Mesendoderm (in vitro differentiated cells): ENCODE results near the gene EIF5AL1.
"Not testable (repeated sequence)": the region's sequence is repeated elsewhere in the genome, so short reads cannot be mapped to it uniquely, and the experiment has no call there.

Source experiments
- DNase-seq: peaks from one replicate; pipeline ENCODE4 v3.0.0; 2013
- H2AK5ac ChIP-seq: 2 replicates; pipeline ENCODE4 v1.6.1; 2013; ENCODE audit warnings: low read length, inconsistent platforms
- H2BK120ac ChIP-seq: 2 replicates; pipeline ENCODE4 v1.6.1; 2013; ENCODE audit warnings: low read depth, mild to moderate bottlenecking, low read length, moderate library complexity, mixed read lengths
- H2BK15ac ChIP-seq: replicated peaks from 2 replicates; pipeline ENCODE4 v1.6.1; 2013; ENCODE audit warnings: low read depth, mild to moderate bottlenecking, moderate library complexity
- H2BK5ac ChIP-seq: 2 replicates; pipeline ENCODE4 v1.6.1; 2013; ENCODE audit warnings: low read length, inconsistent platforms
- H3K18ac ChIP-seq: 2 replicates; pipeline ENCODE4 v1.6.1; 2013; ENCODE audit warnings: mild to moderate bottlenecking, low read length, mixed read lengths
- H3K23ac ChIP-seq: one replicate; pipeline ENCODE4 v1.6.1; 2013; ENCODE audit warnings: low read length
- H3K27ac ChIP-seq: 2 replicates; pipeline ENCODE4 v1.5.1; 2013; ENCODE audit warnings: low read depth, mild to moderate bottlenecking, inconsistent platforms, low read length, moderate library complexity
- H3K27me3 ChIP-seq: 2 replicates; pipeline ENCODE4 v1.6.1; 2013; ENCODE audit warnings: low read length, control low read depth, mild to moderate bottlenecking, inconsistent platforms; ENCODE audit not compliant: insufficient read depth, poor library complexity
- H3K36me3 ChIP-seq: 2 replicates; pipeline ENCODE4 v1.6.1; 2013; ENCODE audit warnings: low read length, inconsistent platforms; ENCODE audit not compliant: control insufficient read depth, insufficient read depth
- H3K4ac ChIP-seq: one replicate; pipeline ENCODE4 v1.6.1; 2013; ENCODE audit warnings: low read depth, mild to moderate bottlenecking, low read length, moderate library complexity
- H3K4me1 ChIP-seq: 2 replicates; pipeline ENCODE4 v1.6.1; 2013; ENCODE audit warnings: low read depth, low read length, inconsistent platforms; ENCODE audit not compliant: control insufficient read depth
- H3K4me2 ChIP-seq: 2 replicates; pipeline ENCODE4 v1.6.1; 2013; ENCODE audit warnings: low read length
- H3K4me3 ChIP-seq: 2 replicates; pipeline ENCODE4 v1.5.1; 2013; ENCODE audit warnings: mild to moderate bottlenecking, low read length
- H3K56ac ChIP-seq: one replicate; pipeline ENCODE4 v1.6.1; 2013; ENCODE audit warnings: low read length
- H3K79me1 ChIP-seq: 2 replicates; pipeline ENCODE4 v1.6.1; 2013; ENCODE audit warnings: low read length, inconsistent platforms
- H3K79me2 ChIP-seq: 2 replicates; pipeline ENCODE4 v1.6.1; 2013; ENCODE audit warnings: mild to moderate bottlenecking, low read length; ENCODE audit not compliant: control insufficient read depth, insufficient read depth
- H3K9ac ChIP-seq: 2 replicates; pipeline ENCODE4 v1.6.1; 2013; ENCODE audit warnings: low read length, inconsistent platforms
- H4K5ac ChIP-seq: one replicate; pipeline ENCODE4 v1.6.1; 2013; ENCODE audit warnings: low read length
- H4K8ac ChIP-seq: one replicate; pipeline ENCODE4 v1.6.1; 2013; ENCODE audit warnings: low read depth, mild to moderate bottlenecking, control low read depth, low read length, moderate library complexity
- WGBS: extraction: QIAGEN DNeasy Blood & Tissue Kit; methylation state at CpG from one replicate; pipeline ENCODE4 v1.1.7; 2013; ENCODE audit warnings: low lambda C conversion rate, missing lambda C conversion rate; ENCODE audit not compliant: insufficient coverage; ENCODE audit errors: extremely low coverage; 5-methylcytosine and 5-hydroxymethylcytosine counted together

Gene EIF5AL1

GRCh38 chr10:79503787-79504186 lies 8.5 kb upstream of the EIF5AL1 start:
- H3K79me1 ChIP-seq, H3K4me2 ChIP-seq: not testable (repeated sequence)
- no CpG with 5 or more reads among the region's 4 CpGs for WGBS

DNA sequence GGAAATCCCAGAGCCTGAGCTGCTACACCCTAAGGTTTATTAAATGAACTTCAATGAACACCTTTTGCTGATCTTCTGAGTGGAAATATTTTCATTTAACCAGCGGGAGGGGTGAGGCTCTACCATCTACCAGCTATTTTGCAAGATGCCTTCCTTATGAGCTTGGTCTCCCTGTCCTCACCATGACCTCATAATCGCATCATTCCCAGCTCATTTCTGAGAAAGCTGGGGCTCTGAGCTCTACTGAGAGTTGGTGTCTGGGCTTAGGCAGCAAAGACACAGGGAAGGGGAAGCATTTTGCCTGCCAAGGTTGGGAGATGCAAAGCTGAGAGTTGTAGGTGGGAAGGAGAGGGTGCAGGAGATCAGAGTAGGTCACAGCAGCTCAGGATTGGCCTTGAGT lies 7.8 kb upstream of the EIF5AL1 start:
- H3K36me3 ChIP-seq, H2BK120ac ChIP-seq, H3K4me1 ChIP-seq, DNase-seq, H3K4me3 ChIP-seq, H4K5ac ChIP-seq, H3K79me1 ChIP-seq, H3K9ac ChIP-seq, H3K27me3 ChIP-seq, H2AK5ac ChIP-seq, H3K18ac ChIP-seq, H2BK5ac ChIP-seq, H3K56ac ChIP-seq, H3K23ac ChIP-seq, H3K4me2 ChIP-seq, H2BK15ac ChIP-seq, H4K8ac ChIP-seq, H3K27ac ChIP-seq, H3K4ac ChIP-seq, H3K79me2 ChIP-seq: not testable (repeated sequence)
- WGBS = no CpG with 5 or more reads among the region's 2 CpGs

More at GRCh38 chr10:79503787-79504186, 8.5 kb upstream of the EIF5AL1 start:
- not testable (repeated sequence) for H3K23ac ChIP-seq, H3K36me3 ChIP-seq, H3K27me3 ChIP-seq, H2BK5ac ChIP-seq, DNase-seq, H3K4ac ChIP-seq, H3K9ac ChIP-seq, H3K4me3 ChIP-seq, H4K5ac ChIP-seq, H4K8ac ChIP-seq, H2AK5ac ChIP-seq, H3K56ac ChIP-seq, H3K18ac ChIP-seq, H3K27ac ChIP-seq, H2BK15ac ChIP-seq, H2BK120ac ChIP-seq, H3K79me2 ChIP-seq, H3K4me1 ChIP-seq

DNA sequence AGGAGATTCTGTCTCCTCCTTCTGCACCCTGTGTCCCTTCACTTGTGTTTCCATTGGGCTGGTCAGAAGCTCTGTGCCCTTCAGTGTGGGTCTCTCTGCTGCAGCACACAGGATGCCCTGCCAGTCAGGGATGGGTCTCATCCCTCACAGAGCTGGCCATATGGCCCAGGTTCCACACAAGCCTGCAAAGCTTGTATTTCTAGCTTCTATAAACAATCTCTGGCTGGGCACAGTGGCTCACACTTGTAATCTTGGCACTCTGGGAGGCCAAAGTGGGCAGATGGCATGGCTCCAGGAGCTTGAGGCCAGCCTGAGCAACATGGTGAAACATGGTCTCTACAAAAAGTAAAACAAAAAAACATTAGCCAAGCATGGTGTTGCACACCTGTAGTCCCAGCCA lies 7.0 kb upstream of the EIF5AL1 start:
- not testable (repeated sequence) for H2AK5ac ChIP-seq, DNase-seq, H3K56ac ChIP-seq, H4K8ac ChIP-seq, H3K18ac ChIP-seq, H3K9ac ChIP-seq, H3K23ac ChIP-seq, H3K4me1 ChIP-seq, H3K4ac ChIP-seq, H3K4me2 ChIP-seq, H3K36me3 ChIP-seq, H2BK5ac ChIP-seq, H2BK15ac ChIP-seq, H3K4me3 ChIP-seq, H3K79me2 ChIP-seq, H3K79me1 ChIP-seq, H2BK120ac ChIP-seq, H3K27me3 ChIP-seq, H3K27ac ChIP-seq, H4K5ac ChIP-seq

GRCh38 chr10:79505829-79506228 lies 6.5 kb upstream of the EIF5AL1 start:
- Histone ChIP-seq H3K36me3 (no peaks in the 10 kb centered on the region), H2AK5ac (no peak overlapping the region), H3K56ac (no peak overlapping the region), H2BK15ac (no peak overlapping the region), H2BK5ac (no peak overlapping the region), H3K79me2 (no peaks in the 10 kb centered on the region), H3K4me1 (no peaks in the 10 kb centered on the region), H3K18ac (no peak overlapping the region), H3K9ac (no peak overlapping the region), H3K27ac (no peak overlapping the region), H4K8ac (no peak overlapping the region), H2BK120ac (no peak overlapping the region), H3K79me1 (no peaks in the 10 kb centered on the region), H3K4ac (no peak overlapping the region), H3K4me2 (no peak overlapping the region), H3K27me3 (no peaks in the 10 kb centered on the region), H4K5ac (no peak overlapping the region), H3K23ac (no peak overlapping the region), H3K4me3 (no peak overlapping the region)
- DNase-seq = no peak

GRCh38 chr10:79507440-79508167 lies 4.7 kb upstream of the EIF5AL1 start:
- no peak overlapping the region for H3K4ac ChIP-seq
- no peak overlapping the region for H2AK5ac ChIP-seq
- H3K9ac ChIP-seq = no peak overlapping the region
- H3K27ac ChIP-seq = no peak overlapping the region
- no peaks in the 10 kb centered on the region for H3K79me1 ChIP-seq
- no peak overlapping the region for H2BK15ac ChIP-seq
- H3K27me3 ChIP-seq = no peaks in the 10 kb centered on the region
- WGBS = no CpG with 5 or more reads among the region's 9 CpGs
- H4K8ac ChIP-seq = no peak overlapping the region
- H3K79me2 ChIP-seq = no peaks in the 10 kb centered on the region
- H2BK120ac ChIP-seq = no peak overlapping the region
- H3K18ac ChIP-seq = no peak overlapping the region
- H2BK5ac ChIP-seq = no peak overlapping the region
- H3K23ac ChIP-seq = no peak overlapping the region
- H4K5ac ChIP-seq = no peak overlapping the region
- no peak overlapping the region for H3K56ac ChIP-seq
- H3K36me3 ChIP-seq = no peaks in the 10 kb centered on the region
- H3K4me3 ChIP-seq = no peak overlapping the region
- H3K4me1 ChIP-seq = no peaks in the 10 kb centered on the region
- DNase-seq = no peak
- no peak overlapping the region for H3K4me2 ChIP-seq

GRCh38 chr10:79508245-79508644 lies 4.1 kb upstream of the EIF5AL1 start:
- not testable (repeated sequence) for H2BK5ac ChIP-seq, H3K27me3 ChIP-seq, H3K56ac ChIP-seq, H3K79me1 ChIP-seq, H3K36me3 ChIP-seq, H4K5ac ChIP-seq, H3K79me2 ChIP-seq, H2BK120ac ChIP-seq, H2AK5ac ChIP-seq, H3K23ac ChIP-seq, H2BK15ac ChIP-seq, H4K8ac ChIP-seq, DNase-seq, H3K4me3 ChIP-seq, H3K4me1 ChIP-seq, H3K27ac ChIP-seq, H3K18ac ChIP-seq, H3K4me2 ChIP-seq, H3K9ac ChIP-seq, H3K4ac ChIP-seq
- WGBS = no CpG with 5 or more reads among the region's 4 CpGs
